Measurements from ENCODE around the gene FCAMR.

Gene FCAMR

DNA sequence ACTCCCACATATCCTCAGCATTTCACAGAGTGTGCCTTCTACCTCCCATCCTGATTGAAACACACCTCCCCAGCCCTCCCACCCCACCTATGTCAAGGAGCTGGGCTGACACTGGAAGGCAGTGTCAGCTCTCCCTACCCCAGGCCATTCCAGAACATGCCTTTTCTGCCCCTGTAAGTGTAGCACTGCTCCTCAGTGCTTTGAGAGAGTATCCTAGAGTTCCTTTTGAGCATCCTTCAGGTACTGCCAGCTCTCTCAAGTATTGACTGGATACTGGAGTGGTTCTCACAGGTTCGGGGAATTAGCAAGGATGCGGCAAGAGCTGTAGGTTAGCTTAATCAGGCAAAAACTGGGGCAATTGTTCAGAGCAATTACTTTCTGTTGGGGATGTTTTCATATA is 40.5 kb upstream of the FCAMR start (continued):
- TF ChIP-seq, protein P1, sequence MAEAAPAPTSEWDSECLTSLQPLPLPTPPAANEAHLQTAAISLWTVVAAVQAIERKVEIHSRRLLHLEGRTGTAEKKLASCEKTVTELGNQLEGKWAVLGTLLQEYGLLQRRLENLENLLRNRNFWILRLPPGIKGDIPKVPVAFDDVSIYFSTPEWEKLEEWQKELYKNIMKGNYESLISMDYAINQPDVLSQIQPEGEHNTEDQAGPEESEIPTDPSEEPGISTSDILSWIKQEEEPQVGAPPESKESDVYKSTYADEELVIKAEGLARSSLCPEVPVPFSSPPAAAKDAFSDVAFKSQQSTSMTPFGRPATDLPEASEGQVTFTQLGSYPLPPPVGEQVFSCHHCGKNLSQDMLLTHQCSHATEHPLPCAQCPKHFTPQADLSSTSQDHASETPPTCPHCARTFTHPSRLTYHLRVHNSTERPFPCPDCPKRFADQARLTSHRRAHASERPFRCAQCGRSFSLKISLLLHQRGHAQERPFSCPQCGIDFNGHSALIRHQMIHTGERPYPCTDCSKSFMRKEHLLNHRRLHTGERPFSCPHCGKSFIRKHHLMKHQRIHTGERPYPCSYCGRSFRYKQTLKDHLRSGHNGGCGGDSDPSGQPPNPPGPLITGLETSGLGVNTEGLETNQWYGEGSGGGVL (tag by site-specific recombination; IDR thresholded peaks at IDR 0.05): no peak
- TF ChIP-seq ZNF658 (tag by site-specific recombination; IDR thresholded peaks at IDR 0.05) (no peak), ZNF184 (tag by site-specific recombination; IDR thresholded peaks at IDR 0.05) (no peak)

DNA sequence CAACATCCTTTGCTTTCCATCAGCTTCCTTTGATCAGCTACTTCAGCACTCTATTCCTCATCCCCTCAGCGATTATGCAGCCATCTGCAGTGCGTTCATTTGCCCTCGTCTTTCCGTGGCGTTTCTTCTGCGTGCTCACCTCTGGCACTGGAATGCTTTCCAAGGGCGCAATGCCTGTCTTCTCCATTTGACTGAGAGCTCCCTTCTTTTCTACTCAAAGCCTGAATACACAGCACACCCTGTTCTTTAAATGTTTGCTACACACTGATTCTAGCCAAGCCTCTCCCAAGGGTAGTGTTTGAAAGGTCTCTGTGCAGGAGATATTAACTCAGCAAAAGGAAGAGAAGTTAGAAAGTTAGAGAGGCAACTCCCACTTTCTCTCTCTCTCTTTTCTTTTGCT is 39.7 kb upstream of the FCAMR start:
- Histone ChIP-seq H3K4me3 (ENCODE audit: low read depth, low read length) (no peak overlapping the region), H3K4me1 (ENCODE audit: control insufficient read depth, insufficient read depth, low read length) (no peaks in the 10 kb centered on the region), H3K27ac (ENCODE audit: extremely low read depth, low read depth, low read length) (no peak overlapping the region), H3K9me3 (ENCODE audit: control insufficient read depth, insufficient read depth, low read depth, low read length) (no peaks in the 10 kb centered on the region), H3K36me3 (ENCODE audit: control insufficient read depth in 2 of 2, insufficient read depth in 1 of 2, low read length in 2 of 2) (no peaks in the 10 kb centered on the region)
- no peak for TF ChIP-seq SETDB1 (IDR thresholded peaks at IDR 0.05; ENCODE audit: insufficient read length, low read length)
- 0 out of 2 replicates have a peak, but pooled peaks have one; percentile 40 for TF ChIP-seq PRDM1 (tag by site-specific recombination; IDR thresholded peaks at IDR 0.05)
- ChIA-PET POLR2A (no interaction called here), CTCF (interaction anchor here (1.1 kb wide), 1 partner anchor 8 kb away, joined by 5 read pairs; no protein-coding TSS in a partner anchor)

DNA sequence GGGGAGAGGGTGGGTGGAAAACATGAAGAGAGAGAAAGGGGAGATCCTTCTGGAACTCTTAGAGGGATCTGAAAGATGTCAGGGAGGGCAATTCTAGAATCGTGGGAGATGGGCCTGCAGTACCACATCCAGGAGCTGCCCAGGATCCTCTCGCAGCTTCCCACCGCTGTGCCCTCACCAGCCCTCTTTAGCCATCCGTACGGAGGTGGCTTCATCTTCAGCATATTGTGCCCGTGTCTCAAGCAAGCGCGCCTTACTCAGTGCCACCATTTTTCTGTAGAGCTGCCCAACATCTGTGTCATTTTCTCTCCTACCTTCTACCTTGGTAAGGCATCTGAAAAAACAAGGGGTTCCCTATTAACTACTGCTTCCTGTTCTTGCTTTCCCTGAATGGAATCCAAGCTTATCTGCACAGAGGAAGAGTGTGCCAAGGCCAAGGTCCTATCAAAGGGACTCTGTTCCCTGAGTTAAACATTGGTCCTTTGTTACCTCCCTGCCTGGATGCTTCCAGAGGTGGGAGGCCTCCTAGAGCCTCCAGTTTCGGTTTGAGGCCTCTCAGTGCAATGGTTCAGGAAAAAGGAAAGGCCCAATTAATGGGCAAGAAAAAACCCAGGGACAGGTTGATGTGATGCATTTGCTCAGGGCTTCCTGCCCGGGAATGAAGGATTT is 39.1 kb upstream of the FCAMR start:
- Histone ChIP-seq H3K4me1 (ENCODE audit: control insufficient read depth, insufficient read depth, low read length) (no peaks in the 10 kb centered on the region), H3K4me3 (ENCODE audit: low read depth, low read length) (no peak overlapping the region), H3K9me3 (ENCODE audit: control insufficient read depth, insufficient read depth, low read depth, low read length) (no peaks in the 10 kb centered on the region), H3K36me3 (ENCODE audit: control insufficient read depth in 2 of 2, insufficient read depth in 1 of 2, low read length in 2 of 2) (no peaks in the 10 kb centered on the region), H3K27ac (ENCODE audit: extremely low read depth, low read depth, low read length) (no peak overlapping the region)
- TF ChIP-seq KLF9 (tag by site-specific recombination; IDR thresholded peaks at IDR 0.05; ENCODE audit: low read depth) (no peak), SCRT1 (tag by site-specific recombination; IDR thresholded peaks at IDR 0.05; ENCODE audit: borderline replicate concordance) (no peak), ZNF2 (tag by site-specific recombination; IDR thresholded peaks at IDR 0.05) (no peak), BCL11A (tag by site-specific recombination; IDR thresholded peaks at IDR 0.05; ENCODE audit: low read depth) (no peak), ZNF510 (tag by site-specific recombination; IDR thresholded peaks at IDR 0.05; ENCODE audit: insufficient replicate concordance) (no peak)
- ChIA-PET CTCF (interaction anchor here (1.1 kb wide), 1 partner anchor 9 kb away, joined by 5 read pairs; no protein-coding TSS in a partner anchor), POLR2A (no interaction called here)

DNA sequence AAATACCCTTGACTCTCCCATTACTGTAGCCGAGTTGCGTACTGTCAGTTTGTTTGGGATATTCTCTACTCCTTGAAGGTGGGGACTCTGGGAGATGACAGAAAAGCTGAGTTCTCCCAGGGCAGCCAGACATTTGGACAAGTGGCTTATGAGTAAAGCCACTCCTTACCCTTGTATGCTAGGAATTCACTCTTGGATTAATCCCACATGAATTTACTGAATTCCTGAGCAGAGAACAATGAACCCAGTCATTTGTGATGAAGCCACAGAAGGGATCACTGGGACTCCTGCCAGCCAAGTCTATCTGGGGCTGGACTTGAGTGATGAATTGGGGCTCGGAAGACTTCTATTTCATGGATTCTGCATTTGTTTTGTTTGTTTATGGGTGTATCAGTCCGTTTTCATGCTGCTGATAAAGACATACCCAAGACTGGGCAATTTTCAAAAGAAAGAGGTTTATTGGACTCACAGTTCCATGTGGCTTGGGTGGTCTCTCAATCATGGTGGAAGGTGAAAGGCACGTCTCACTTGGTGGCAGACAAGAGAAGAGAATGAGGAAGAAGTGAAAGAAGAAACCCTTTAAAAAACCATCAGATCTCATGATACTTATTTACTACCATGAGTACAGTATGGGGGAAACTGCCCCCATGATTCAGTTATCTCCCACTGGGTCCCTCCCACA is 37.2 kb upstream of the FCAMR start:
- Histone ChIP-seq H3K9me3 (ENCODE audit: control insufficient read depth, insufficient read depth, low read depth, low read length) (no peaks in the 10 kb centered on the region), H3K36me3 (ENCODE audit: control insufficient read depth in 2 of 2, insufficient read depth in 1 of 2, low read length in 2 of 2) (no peaks in the 10 kb centered on the region), H3K27ac (ENCODE audit: extremely low read depth, low read depth, low read length) (no peak overlapping the region), H3K4me1 (ENCODE audit: control insufficient read depth, insufficient read depth, low read length) (no peaks in the 10 kb centered on the region), H3K4me3 (ENCODE audit: low read depth, low read length) (no peak overlapping the region)
- ChIA-PET CTCF (interaction anchor here (2.7 kb wide), 1 partner anchor 25 kb away, joined by 12 read pairs; no protein-coding TSS in a partner anchor), POLR2A (no interaction called here)
- TF ChIP-seq, protein P2, sequence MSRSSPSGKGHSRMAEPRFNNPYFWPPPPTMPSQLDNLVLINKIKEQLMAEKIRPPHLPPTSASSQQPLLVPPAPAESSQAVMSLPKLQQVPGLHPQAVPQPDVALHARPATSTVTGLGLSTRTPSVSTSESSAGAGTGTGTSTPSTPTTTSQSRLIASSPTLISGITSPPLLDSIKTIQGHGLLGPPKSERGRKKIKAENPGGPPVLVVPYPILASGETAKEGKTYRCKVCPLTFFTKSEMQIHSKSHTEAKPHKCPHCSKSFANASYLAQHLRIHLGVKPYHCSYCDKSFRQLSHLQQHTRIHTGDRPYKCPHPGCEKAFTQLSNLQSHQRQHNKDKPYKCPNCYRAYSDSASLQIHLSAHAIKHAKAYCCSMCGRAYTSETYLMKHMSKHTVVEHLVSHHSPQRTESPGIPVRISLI (tag by site-specific recombination; IDR thresholded peaks at IDR 0.05): no peak
- TF ChIP-seq ZNF239 (tag by site-specific recombination; IDR thresholded peaks at IDR 0.05): no peak
- no peak for TF ChIP-seq ZFP37 (tag by site-specific recombination; IDR thresholded peaks at IDR 0.05)
- TF ChIP-seq ZNF416 (tag by site-specific recombination; IDR thresholded peaks at IDR 0.05): no peak

Data from HEK293 (cell line).